HG03097 (cell line): ENCODE results near the gene COL4A5.
"Not testable (repeated sequence)": the region's sequence is repeated elsewhere in the genome, so short reads cannot be mapped to it uniquely, and the experiment has no call there.

ENCODE experiments used
- ATAC-seq: cut with Tn5 transposase; IDR thresholded peaks from one replicate; pipeline ENCODE4 v1.9.1; 2021; ENCODE audit not compliant: unreplicated experiment, low FRiP score

Gene COL4A5

DNA sequence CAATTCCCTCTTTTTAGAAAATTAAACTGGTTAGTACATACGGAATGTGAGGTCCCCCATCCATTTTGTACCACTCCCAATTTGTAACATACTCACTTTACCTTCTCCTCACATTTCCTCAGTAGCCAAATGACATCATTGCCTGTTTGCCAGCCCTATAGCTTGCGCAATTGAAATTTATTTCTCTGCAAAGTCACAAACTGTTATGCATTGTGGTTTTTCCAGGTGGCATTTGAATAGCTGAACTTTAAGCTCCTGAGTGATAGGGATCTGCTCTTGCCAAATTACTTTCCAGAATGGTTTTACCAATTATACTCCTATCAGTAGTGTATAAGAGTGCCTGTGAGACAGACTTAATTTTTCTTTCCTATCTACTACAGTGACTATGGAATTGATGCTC, 7.7 kb downstream of the COL4A5 start:
- ATAC-seq: no peak

DNA sequence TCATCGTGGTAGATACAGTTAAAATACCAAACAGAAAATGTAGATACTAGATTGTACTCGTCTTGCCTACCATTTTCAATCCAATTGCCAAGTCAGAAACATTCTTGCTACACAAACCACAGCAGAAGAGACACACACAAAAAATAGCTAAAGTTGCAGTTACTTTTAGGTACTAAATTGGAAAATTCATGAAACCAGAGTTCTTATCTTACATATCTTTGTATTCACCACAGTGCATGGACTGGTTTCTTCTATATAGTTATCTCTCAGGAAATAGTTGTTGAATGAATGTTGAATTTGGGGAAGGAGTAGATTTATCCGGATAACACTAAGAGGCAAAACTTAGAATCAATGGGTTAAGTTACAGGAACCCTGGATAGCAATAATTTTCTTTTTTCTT, 14.2 kb downstream of the COL4A5 start:
- ATAC-seq: no peak

DNA sequence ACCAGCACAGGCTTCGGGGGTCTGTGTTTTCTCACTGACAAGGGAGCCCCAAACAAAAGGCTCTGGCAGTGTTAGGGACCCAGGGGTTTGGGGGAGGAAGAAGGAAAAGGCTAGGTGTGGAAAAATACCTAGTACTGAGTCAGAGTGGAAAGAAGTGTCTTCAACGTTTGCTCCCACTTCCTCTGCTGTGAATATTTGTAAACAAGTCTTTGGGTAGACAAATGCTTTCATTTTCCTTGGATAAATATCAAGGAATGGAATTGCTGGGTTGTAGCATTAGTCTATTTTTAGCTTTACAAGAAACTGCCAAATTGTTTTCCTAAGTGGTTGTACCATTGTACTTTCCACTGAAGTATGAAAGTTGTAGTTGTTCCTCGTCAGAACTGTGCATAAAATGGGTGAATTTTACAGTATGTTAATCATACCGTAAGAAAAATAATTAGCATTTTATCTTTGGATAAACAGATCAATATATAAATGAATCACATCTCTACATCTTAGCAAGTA, 17.4 kb downstream of the COL4A5 start:
- ATAC-seq: no peak

- ATAC-seq: no peak
Measured at GRCh38 chrX:108464604-108465003, 25.0 kb downstream of the COL4A5 start.

- ATAC-seq: no peak
Measured at GRCh38 chrX:108468486-108468885, 28.8 kb downstream of the COL4A5 start.

GRCh38 chrX:108473979-108474378, 34.3 kb downstream of the COL4A5 start:
- ATAC-seq: no peak

GRCh38 chrX:108481528-108481927, 41.9 kb downstream of the COL4A5 start:
- not testable (repeated sequence) for ATAC-seq

DNA sequence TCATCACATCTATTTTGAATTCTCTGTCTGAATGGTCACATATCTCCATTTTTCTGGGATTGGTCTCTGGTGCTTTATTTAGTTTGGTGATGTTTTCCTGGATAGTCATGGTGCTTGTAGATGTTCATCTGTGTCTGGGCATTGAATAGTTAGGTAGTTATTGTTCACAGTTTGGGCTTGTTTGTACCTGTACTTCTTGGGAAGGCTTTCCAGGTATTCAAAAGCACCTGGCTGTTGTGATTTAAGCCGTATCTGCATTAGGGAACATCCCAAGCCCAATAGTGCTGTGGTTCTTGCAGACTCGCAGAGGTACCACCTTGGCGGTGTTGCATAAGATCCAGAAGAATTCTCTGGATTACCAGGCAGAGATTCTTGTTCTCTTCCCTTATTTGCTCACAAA, 44.6 kb downstream of the COL4A5 start:
- ATAC-seq: no peak

DNA sequence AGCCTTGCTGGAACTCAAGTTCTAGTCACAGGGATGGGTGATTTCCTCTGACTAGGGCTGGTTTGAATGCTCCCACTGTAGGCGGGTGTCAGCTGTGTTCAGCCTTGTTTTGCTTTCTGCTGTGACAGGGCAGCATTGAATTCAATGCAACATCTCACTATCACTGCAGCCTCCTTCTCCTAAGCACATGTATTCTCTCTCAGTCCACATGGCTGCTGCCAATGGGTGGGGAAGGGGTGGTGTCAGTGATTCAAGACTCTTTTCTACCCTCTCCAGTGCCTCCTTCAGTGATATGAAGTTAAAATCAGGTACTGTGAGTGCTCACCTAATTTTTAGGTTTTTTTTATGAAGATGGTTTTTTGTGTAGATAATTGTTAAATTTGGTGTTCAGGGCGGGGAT, 46.3 kb downstream of the COL4A5 start:
- no peak for ATAC-seq

GRCh38 chrX:108494406-108495090, 54.9 kb downstream of the COL4A5 start:
- ATAC-seq: no peak

DNA sequence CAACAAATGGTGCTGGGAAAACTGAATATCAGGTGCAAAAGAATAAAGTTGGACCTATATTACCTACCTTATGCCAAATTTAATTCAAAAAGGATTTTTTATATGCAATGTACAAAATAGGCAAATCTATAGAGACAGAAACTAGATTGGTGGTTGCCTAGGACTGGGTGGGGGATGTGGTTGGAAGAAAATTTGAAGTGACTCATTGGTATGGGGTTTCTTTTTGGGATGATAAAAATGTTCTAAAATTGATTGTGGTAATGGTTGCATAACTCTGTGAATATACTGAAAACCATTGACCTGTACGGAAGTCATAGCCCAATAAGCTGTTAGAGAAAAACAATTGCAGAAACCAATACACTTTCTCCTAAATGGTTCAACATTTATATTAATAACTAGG, 72.1 kb downstream of the COL4A5 start:
- ATAC-seq: no peak

DNA sequence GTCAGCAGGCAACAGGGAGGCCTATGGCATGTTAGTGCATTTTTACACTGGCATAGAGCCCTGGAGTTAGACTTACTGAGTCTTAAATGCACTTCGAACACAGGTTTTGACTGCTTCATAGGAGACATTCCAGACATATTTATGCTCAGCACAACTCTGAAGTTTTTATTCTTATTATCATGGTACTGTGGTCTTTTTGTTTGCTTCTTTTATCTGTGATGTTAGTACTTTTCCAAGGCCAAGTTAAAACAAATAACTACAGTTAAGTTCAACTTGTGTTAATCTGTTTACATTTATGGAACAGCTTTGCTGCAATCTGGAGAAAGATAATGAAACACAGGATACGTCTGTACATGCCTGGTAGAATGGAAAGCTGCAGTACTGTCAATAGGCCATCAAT, 76.5 kb downstream of the COL4A5 start:
- no peak for ATAC-seq

DNA sequence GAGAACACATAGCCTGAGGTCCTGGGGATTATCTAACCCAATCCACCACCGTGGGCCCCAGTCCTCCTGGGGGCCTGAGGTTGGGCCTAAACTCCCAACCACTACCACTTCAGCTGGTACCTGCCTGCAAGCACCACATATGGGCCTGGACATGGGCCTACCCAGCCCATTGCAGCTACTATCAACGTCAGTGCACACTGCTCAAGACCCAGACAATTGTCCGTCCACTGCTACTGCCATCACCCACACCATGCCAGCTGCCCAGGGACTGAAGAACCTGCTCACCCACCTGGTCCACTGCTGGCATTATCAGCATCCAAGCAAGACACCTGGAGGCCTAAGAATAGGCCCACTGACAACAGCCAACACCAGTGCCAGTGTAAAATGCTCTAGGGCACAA, 88.1 kb downstream of the COL4A5 start:
- ATAC-seq: no peak

GRCh38 chrX:108537005-108537404, 97.4 kb downstream of the COL4A5 start:
- ATAC-seq: peak; percentile 79

DNA sequence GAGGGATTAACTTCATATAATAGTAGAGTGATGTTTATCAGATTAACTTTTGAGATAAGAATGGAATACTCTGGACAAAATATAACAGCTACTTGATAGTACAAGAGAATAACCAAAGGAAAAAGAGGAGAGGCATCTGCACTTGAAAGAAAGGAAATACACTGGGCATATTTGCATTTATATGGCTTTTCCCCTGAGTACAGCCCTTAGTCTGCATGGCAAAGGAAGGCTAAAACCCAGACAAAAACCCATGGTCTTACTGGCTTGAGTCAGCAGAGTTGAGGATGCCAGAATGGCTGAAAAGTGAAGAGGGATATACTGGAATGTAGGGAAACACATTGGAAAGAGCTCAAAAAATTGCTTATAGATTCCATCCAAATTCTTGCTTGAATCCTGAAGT, 101.6 kb downstream of the COL4A5 start:
- no peak for ATAC-seq

DNA sequence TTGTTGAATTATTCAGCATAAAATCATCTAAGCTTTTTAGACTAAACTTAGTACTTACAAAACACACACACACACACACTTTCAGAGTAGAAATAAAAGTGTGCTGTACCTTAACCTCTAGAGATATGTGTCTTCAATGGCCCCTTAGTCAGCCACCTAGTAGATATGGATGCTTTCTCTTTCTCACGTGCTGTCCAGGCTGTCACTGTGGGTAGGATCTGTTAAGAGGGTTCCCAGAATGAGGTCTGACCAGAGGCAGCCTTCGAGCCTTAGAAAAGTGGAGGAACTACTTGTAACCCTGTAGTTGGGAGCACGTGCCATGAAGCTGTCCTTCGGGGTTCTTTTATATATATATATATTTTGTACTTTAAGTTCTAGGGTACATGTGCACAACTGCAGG, 117.9 kb downstream of the COL4A5 start:
- no peak for ATAC-seq

GRCh38 chrX:108558217-108558616, 118.6 kb downstream of the COL4A5 start:
- no peak for ATAC-seq

- no peak for ATAC-seq
Measured at GRCh38 chrX:108573136-108573535, 133.5 kb downstream of the COL4A5 start.

DNA sequence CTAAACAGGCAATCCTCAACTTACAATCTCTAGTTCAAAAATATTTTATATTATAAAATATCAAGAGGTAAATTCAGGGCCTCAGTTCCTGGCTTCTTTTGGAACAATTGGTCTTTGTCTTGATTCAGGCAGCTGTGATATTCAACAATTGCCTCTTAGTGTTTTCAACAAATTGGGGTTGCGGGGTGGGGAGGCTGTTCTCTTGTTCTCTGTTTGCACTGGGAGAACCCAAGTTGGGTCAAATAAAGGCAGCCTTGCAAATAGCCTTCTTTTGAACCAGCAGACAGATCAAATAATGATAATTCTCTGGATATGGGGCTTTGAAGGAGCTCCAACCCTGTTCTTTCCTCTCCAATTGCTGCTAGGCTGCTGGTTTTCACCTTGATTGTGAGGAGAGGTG, 142.5 kb downstream of the COL4A5 start:
- ATAC-seq: no peak

DNA sequence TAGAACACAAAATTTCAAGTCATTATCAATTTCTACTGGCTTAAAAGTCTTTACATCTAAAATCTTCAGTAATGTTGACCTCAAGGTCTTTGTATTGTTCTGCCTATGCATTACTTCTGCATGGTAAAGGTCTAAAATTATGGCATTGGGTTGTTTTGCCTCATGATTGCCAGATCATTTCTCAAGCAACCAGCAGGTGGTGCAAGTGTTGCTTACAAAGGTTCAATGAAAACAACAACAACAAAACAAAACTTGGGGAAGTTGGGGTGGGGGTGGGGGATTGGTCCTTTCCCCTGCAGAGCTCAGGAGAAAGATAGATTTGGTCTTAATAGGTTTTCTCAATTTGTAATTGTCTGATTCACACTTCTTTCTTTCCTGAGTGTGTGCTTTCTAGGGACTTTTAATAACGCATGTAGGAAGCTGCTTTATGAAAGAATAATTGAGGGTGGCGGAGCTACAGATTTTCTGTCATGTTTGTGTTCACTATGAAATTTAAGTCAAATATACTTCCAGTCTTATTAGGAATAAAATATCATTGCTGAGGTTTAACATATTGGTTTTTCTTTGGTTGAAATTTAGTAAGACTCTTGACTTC, 145.1 kb downstream of the COL4A5 start:
- ATAC-seq: no peak

GRCh38 chrX:108590496-108590895, 150.9 kb downstream of the COL4A5 start:
- no peak for ATAC-seq

DNA sequence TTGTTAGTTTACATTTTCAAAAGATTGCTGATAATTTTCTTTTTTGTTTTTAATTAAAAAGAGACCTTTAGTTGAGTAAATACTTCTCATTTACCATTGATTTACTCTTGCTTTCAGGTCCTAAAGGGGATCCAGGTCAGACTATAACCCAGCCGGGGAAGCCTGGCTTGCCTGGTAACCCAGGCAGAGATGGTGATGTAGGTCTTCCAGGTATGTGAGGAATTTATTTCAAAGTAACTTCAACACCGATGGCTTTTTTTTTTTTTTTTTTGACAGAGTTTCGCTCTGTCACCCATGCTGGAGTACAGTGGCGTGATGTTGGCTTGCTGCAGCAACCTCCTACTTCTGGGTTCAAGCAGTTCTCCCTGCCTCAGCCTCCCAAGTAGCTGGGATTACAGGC, 161.6 kb downstream of the COL4A5 start:
- no peak for ATAC-seq
